Mucosa of stomach (tissue), 1 donor: ENCODE results near the gene WDFY2.

Source experiments
- H3K27me3 ChIP-seq: one replicate; pipeline ENCODE4 v1.7.0; 2013; ENCODE audit warnings: mild to moderate bottlenecking, low read length; ENCODE audit not compliant: control insufficient read depth, insufficient read depth
- H3K36me3 ChIP-seq: one replicate; pipeline ENCODE4 v1.7.0; 2013; ENCODE audit warnings: low read length; ENCODE audit not compliant: control insufficient read depth, insufficient read depth
- H3K4me1 ChIP-seq: one replicate; pipeline ENCODE4 v1.7.0; 2013; ENCODE audit warnings: mild to moderate bottlenecking, low read length; ENCODE audit not compliant: control insufficient read depth, insufficient read depth
- H3K4me3 ChIP-seq: one replicate; pipeline ENCODE4 v1.7.0; 2013; ENCODE audit warnings: low read length
- H3K9ac ChIP-seq: one replicate; pipeline ENCODE4 v1.7.0; 2013; ENCODE audit warnings: mild to moderate bottlenecking, low read length, moderate library complexity
- H3K9me3 ChIP-seq: one replicate; pipeline ENCODE4 v1.7.0; 2013; ENCODE audit warnings: mild to moderate bottlenecking, low read length, moderate library complexity; ENCODE audit not compliant: control insufficient read depth
- donor health status: Pancreatic carcinoma.

The WDFY2 gene

DNA sequence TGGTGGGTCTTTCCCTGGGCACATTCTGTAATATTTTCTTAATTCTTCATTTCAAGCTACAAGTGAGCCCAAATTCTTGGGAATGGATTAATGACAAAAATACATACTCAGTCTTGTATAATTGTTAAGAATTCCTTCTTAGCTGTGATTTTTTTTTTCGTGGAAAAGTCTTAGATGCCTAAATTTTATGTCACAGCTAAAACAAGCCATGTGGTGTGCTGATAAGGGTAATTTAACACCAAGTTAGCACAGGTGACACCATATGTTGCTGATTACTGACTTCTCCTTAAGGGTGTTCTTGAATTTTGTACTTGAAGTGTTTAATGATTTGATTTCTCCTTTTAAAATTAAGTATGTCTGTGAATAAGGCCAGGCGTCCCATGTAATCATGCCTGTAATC lies 29.3 kb downstream of the WDFY2 start:
- no peaks in the 10 kb centered on the region for H3K27me3 ChIP-seq
- no peaks in the 10 kb centered on the region for H3K9me3 ChIP-seq
- H3K4me1 ChIP-seq: no peaks in the 10 kb centered on the region
- H3K4me3 ChIP-seq: no peak overlapping the region
- H3K9ac ChIP-seq: no peak overlapping the region
- H3K36me3 ChIP-seq: no peaks in the 10 kb centered on the region

DNA sequence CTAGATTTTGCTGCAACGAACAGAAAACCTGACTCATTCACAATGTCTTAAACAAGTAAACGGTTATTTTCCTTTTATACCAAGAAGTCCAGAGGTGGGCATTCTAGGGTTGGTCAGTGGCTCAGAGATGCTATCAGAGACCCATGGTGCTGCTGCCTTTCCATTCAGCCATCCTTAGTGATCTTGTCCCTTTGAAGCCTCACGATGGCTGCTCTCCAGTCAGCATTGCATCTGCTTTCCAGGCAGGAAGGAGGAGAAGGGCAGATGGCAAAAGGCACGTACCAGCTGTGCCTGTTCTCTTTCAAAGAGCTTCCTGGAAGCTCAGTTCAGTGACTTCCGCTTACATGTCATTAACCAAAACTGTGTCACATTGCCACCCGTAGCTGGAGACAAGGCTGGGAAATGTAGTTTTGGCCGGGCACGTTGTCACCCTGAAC lies 30.1 kb downstream of the WDFY2 start:
- H3K9me3 ChIP-seq: no peaks in the 10 kb centered on the region
- no peaks in the 10 kb centered on the region for H3K36me3 ChIP-seq
- H3K4me3 ChIP-seq: no peak overlapping the region
- H3K27me3 ChIP-seq: no peaks in the 10 kb centered on the region
- no peaks in the 10 kb centered on the region for H3K4me1 ChIP-seq
- H3K9ac ChIP-seq: no peak overlapping the region

DNA sequence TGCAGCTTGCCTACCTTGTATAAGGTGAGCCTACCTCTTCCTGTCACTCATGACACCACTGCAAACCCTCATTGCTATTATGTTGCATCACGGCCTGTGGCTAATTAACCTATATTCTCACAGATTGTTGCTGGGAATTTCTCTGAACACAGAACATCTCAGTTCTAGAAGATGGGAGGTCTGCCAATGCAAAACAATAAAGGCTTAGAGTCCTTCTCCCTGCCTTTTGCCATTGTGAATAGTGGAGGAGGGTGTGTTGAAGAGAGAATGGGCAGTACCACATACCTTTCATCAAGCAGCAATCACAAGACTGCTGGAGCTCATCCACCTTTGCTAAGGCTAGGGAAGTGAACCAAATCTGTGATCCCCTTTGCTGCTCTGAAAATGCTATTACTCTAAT lies 34.4 kb downstream of the WDFY2 start:
- H3K9me3 ChIP-seq: no peaks in the 10 kb centered on the region
- no peak overlapping the region for H3K9ac ChIP-seq

DNA sequence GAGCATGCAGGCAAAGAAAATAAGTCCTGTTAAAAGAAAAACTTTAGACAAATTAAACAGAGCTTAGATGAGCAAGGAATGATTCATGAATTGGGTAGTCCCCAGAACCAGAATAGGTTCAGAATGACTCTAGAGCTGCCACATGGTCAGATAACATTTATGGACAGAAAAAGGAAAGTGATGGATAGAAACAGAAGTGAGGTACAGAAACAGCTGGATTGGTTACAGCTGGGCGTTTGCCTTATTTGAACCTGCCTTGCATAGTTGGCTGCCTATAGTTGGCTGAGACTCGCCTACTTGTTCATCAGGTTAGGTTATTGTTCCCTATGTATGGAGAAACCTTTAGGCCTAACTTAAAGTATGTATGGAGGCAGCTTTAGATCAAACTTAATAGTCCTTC lies 35.4 kb downstream of the WDFY2 start:
- H3K27me3 ChIP-seq: no peaks in the 10 kb centered on the region
- no peaks in the 10 kb centered on the region for H3K4me1 ChIP-seq
- H3K4me3 ChIP-seq: no peak overlapping the region
- H3K9ac ChIP-seq: no peak overlapping the region
- no peaks in the 10 kb centered on the region for H3K9me3 ChIP-seq
- H3K36me3 ChIP-seq: no peaks in the 10 kb centered on the region

More for the DNA sequence above, 34.4 kb downstream of the WDFY2 start:
- no peaks in the 10 kb centered on the region for H3K4me1 ChIP-seq
- no peaks in the 10 kb centered on the region for H3K36me3 ChIP-seq
- no peaks in the 10 kb centered on the region for H3K27me3 ChIP-seq
- no peak overlapping the region for H3K4me3 ChIP-seq

DNA sequence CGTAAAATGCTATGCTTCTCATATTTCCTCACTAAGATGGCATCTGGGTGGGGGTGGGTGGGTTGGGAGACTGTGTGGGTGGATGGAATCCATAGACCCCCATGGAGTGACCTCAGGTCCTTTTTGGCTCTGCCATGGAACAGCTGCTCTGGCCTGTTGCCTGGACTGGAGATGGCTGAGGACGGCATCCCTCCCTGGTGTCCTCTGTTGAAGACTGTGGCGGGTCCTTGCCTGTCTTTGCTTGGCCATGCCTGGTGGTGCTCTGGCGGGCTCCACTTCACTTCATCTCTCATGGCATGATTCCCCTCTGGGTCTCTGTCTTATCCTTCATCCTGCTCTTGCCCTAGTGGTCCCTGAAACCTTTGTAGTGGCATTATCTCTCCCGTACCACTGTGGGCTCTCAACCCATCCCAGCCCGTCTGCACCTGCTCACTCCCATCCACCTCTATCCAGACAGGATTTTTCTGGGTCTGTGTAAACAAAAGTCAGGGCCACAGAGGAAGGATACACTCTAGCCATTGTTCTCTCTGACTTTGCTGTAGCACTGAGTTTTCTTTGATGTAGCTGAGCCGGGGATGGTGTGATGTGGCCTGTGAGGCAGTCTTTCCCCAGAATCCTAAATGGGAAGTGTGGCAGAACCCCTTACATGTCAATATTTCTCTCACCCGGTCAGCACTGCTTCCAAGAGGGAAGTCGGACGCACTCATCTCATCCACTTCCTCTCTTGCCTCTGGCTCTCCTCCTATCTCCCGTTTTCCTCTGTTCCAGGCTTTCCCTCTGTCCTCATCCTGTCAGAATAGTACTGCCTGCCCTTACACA lies 36.1 kb downstream of the WDFY2 start:
- Histone ChIP-seq H3K4me1 (no peaks in the 10 kb centered on the region), H3K36me3 (no peaks in the 10 kb centered on the region), H3K9me3 (no peaks in the 10 kb centered on the region), H3K4me3 (no peak overlapping the region), H3K9ac (no peak overlapping the region), H3K27me3 (no peaks in the 10 kb centered on the region)

DNA sequence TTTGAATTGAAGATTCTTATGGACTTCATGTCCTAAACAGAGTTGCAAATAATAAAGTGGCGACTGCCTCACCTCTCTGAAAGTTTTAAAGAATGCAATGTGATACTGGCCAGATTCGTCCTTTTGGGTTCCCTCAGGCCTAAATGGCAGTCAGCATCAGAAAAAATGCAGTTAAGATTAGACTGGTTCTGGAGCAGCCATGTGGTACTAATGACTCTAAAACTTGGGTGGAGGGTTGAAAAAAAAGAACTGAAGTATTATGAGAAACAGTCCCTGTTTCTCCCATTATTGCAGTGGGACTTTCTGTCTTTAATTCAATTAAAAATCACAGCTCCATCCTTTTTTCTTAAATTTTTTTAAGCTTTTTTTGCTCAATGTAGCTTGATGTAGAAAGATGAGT lies 37.3 kb downstream of the WDFY2 start:
- H3K9me3 ChIP-seq: no peaks in the 10 kb centered on the region
- H3K4me3 ChIP-seq: no peak overlapping the region
- no peaks in the 10 kb centered on the region for H3K27me3 ChIP-seq
- no peaks in the 10 kb centered on the region for H3K4me1 ChIP-seq
- no peaks in the 10 kb centered on the region for H3K36me3 ChIP-seq
- no peak overlapping the region for H3K9ac ChIP-seq

DNA sequence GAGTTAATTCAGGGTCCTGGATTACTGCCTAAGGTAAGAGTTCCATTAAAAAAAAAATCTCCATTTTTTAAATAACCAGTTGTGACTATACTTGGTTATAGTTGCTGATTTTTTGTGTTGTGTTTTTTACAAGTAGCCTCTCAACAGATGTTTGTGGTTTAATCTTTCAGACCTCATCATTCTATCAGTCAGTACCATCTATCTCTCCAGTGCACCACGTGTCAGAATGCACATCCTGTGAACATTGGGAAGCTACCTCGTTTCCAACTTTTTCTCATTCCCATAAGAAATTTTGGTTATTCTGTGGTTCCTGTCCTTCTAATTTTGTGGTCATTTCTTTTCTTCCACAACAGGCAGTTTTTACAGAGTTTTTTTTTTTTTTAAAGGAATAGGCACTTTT lies 39.2 kb downstream of the WDFY2 start:
- no peaks in the 10 kb centered on the region for H3K36me3 ChIP-seq
- no peaks in the 10 kb centered on the region for H3K9me3 ChIP-seq
- no peaks in the 10 kb centered on the region for H3K4me1 ChIP-seq
- H3K9ac ChIP-seq: no peak overlapping the region
- no peak overlapping the region for H3K4me3 ChIP-seq
- H3K27me3 ChIP-seq: no peaks in the 10 kb centered on the region

DNA sequence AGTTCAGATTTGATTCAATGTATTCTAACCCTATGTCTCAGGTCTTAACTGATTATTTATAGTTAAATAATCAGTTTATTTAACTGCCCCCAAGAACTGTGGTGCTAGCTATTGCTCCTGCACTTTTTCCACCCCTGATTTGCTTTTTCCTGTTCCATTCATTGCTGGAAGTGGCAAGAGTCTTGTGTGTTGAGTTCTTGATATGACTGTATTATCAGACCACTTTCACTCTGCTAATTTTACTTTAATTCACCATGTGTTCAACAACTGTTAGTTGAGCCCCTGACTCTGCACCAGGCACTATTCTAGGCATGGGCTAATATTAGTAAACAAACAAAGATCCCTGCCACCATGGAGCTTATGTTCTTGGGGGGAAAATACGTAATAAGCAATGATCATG lies 39.9 kb downstream of the WDFY2 start:
- Histone ChIP-seq H3K9ac (no peak overlapping the region), H3K4me1 (no peaks in the 10 kb centered on the region), H3K27me3 (no peaks in the 10 kb centered on the region), H3K4me3 (no peak overlapping the region), H3K36me3 (no peaks in the 10 kb centered on the region), H3K9me3 (no peaks in the 10 kb centered on the region)

DNA sequence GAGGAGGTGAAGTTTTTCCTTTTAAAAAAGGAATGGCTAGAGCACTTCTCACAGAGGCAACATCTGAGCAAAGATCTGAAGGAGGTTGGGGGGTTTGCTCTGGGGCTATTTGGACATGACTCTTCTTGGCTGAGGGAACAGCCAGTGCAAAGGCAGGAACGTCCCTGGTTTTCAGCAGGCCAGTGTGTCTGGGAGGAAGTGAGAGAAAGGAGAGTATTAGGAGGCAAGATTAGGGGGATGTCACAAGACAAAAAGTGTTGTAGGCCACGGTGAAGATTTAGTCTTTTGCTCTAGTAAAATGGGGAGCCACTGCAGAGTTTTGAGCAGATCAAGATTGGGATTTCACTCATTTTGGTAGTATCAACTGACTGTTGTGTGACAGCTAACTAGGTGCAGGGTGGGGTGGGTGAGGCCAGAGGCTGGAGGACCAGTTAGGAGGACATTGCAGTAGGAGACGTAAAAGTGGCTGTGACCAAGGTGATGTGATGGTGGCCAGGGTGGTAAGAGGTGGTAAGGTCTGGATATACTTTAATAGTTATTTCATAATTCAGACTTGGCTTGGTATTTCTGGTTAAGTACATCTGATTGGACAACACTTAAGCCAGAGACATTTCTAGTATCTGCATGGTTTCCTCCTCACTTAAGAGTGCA lies 40.6 kb downstream of the WDFY2 start:
- Histone ChIP-seq H3K36me3 (no peaks in the 10 kb centered on the region), H3K4me3 (no peak overlapping the region), H3K9ac (no peak overlapping the region), H3K4me1 (no peaks in the 10 kb centered on the region), H3K9me3 (no peaks in the 10 kb centered on the region), H3K27me3 (no peaks in the 10 kb centered on the region)

DNA sequence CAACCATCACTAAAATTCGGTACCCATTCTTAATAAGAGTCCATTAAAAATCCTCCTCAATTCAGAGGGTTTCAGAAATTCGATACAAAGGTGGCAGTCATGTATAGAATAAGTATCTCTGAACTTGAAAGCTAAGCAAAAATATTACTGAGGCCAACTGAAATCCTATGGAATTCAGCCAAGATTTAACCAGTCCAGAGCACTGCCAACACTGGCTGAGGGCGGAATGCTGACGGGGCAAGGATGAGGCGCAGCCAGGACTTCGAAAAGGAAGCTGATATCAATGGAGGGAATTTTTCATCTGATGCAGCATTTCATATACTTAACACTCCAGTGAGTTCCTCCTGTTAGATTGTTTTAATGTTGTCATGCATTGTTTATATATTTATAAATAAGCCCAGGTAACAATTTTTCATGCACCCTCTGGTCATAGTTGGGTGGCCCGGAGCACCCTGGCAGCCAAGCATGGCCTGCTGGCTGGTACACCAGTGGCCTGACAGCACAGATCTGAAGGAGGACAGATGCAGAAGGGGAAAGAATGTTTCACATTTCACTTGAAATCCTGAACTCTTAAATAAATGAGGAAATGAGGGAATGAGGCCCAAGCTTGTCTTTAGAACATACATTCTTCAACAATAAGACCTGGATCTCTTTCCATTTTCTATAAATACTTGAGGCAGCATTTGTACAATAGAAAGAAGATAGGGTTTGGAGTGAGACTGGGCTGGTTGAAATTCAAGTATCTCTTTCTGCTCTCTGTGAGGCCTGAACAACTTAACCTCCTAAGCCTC lies 41.5 kb downstream of the WDFY2 start:
- no peaks in the 10 kb centered on the region for H3K9me3 ChIP-seq
- no peaks in the 10 kb centered on the region for H3K4me1 ChIP-seq
- H3K27me3 ChIP-seq: no peaks in the 10 kb centered on the region
- no peak overlapping the region for H3K4me3 ChIP-seq
- H3K9ac ChIP-seq: no peak overlapping the region
- no peaks in the 10 kb centered on the region for H3K36me3 ChIP-seq

DNA sequence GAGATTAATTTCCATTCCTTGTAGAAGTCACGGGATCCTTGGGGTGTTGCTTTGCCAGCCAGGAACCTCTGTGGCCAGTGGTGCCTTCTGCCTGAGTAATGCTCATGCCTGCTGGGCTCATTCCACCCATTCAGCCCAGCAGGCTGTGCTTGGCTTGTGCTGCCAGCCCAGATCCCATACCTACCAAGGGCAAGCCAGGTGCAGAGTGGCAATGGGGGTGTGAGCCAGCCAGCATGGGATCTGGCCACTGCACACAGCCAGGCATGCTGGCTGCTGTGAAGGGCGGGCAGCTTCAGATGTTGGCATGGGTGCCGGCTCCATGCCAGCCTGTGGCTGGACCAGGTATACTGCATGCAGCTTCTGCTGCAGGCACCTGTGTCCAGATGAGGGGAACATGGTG lies 42.5 kb downstream of the WDFY2 start:
- no peak overlapping the region for H3K9ac ChIP-seq

More for the DNA sequence above, 42.5 kb downstream of the WDFY2 start:
- Histone ChIP-seq H3K4me3 (no peak overlapping the region), H3K27me3 (no peaks in the 10 kb centered on the region), H3K36me3 (no peaks in the 10 kb centered on the region), H3K9me3 (no peaks in the 10 kb centered on the region), H3K4me1 (no peaks in the 10 kb centered on the region)
